ENCODE results near the gene ABT1.

Gene ABT1

DNA sequence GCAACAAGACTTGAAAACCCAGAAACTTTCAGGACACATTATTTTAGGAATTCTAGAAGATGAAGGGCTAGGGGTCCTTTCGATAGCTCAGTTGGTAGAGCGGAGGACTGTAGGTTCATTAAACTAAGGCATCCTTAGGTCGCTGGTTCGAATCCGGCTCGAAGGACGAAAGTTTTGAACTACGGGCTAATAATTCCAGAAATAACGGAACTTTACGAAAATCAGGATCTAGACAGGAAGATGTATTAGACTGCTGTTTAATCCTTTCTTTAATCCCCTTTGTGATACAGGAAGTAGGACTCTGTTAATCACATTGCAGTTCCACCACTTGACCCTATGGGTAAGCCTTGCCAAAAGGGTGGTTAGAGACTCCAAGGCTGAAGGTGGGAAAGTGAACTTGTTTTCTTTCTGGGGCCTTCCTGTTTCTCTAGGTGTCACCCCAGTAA, 21.2 kb upstream of the ABT1 start:
- no peak for DNase-seq

- no peak for DNase-seq
Observed at GRCh38 chr6:26576407-26576843, 20.3 kb upstream of the ABT1 start.

DNA sequence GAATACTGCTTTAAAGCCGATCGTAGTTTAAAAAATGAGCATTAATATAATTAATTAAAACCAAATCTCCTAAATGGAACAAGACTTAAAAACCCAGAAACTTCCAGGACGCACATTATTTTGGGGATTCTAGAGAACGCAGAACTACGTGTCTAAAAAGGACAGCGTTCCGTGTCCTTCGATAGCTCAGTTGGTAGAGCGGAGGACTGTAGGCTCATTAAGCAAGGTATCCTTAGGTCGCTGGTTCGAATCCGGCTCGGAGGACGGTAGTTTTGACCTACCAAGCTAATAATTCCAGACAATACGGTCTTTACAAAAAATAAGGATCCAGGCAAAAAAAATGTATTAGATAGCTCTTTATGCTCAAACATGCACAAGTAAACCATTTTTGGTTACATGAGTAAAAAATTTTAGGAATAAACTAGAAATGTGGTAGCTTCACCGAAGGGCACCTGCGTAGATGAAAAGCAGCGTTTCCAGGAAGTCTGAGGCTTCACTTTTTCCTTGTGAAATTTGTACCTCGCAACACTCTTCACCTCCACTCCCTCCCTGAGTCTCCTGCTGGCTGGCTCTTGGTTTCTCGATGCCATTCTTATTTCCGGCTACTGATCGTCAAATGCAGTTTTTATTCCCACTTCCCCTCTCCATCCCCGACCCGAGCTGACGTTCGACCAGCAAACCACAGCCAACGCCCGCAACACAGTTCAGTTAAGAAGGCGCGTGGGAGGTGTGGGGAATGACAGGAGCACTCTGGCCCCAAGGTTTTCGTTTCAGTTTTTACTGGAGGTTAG, 19.6 kb upstream of the ABT1 start:
- peak; percentile 45 for DNase-seq

DNA sequence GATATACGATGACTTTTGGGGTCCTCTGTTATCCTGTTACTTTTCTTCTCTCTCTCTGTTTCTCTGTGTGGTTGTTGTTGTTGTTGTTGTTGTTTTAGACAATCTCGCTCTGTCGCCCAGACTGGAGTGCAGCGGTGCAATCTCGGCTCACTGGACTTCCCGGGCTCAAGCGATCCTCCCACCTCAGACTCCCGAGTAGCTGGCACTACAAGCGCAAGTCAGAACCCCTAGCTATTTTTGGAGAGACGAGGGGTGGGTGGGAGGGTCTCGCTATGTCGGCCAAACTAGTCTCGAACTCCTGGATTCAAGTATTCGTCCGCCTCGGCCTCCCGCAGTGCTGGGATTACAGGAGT, 19.1 kb upstream of the ABT1 start:
- no peak for DNase-seq

DNA sequence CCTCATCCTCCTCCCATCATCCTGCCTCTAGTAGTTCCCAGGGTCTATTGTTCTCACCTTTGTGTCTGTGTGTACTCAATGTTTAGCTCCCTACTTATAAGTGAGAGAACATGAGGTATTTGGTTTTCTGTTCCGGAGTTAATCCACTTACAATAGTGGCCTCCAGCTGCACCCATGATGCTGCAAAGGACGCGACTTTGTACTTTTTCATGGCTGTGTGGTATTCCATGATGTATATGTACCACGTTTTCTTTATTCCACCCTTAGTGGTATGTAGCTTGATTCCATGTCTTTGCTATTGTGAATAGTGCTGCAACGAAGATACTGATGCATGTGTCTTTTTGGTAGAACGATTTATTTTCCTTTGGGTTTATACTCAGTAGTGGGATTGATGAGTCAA, 18.5 kb upstream of the ABT1 start:
- no peak for DNase-seq

DNA sequence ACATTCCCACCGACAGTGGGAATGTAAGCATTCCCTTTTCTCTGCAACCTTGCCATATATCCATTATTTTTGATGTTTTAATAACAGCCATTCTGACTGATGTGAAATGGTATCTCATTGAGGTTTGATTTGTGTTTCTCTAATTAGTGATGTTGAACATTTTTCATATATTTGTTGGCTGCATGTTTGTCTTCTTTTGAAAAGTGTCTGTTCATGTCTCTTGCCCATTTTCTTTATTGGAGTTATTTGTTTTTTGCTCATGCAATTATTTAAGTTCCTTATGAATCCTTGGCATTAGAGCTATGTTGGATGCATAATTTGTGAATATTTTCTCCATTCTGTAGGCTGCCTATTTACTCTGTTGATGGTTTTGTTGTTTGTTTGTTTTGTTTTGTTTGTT, 18.0 kb upstream of the ABT1 start:
- DNase-seq: no peak

DNA sequence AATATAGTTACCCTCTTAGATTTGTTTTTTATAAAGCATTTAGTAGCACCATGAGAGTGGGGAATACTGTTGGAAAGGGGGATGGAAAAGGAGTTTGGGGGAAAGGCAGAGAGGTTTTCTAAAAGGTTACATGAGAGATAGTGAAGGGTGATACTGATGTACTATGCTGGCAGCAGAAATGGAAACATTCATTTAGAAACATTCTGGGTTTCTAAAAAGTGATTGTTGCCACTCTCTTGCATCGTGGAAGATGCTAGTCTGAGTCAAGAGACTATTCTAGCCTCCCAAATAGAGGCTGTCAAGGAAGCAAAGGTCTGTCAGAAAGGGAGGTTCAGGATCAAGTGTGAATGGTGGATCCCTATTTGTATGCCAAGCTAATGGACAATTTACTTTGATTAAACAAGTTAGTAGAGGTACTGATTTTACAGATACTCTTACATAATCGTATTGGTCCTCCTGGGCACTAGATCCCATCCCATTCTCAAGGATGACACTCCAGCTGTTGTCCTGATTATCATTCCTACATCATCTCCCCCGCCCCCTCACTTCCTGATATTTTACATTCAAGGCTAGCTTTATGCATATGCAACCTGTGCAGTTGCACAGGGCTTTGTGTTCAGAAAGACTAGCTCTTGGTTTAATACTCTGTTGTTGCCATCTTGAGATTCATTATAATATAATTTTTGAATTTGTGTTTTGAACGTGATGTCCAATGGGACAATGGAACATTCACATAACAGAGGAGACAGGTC, 15.4 kb upstream of the ABT1 start:
- no peak for DNase-seq

GRCh38 chr6:26588965-26589364, 7.8 kb upstream of the ABT1 start:
- no peak for DNase-seq

- no peak for DNase-seq
Observed at GRCh38 chr6:26592649-26593048, 4.1 kb upstream of the ABT1 start.

DNA sequence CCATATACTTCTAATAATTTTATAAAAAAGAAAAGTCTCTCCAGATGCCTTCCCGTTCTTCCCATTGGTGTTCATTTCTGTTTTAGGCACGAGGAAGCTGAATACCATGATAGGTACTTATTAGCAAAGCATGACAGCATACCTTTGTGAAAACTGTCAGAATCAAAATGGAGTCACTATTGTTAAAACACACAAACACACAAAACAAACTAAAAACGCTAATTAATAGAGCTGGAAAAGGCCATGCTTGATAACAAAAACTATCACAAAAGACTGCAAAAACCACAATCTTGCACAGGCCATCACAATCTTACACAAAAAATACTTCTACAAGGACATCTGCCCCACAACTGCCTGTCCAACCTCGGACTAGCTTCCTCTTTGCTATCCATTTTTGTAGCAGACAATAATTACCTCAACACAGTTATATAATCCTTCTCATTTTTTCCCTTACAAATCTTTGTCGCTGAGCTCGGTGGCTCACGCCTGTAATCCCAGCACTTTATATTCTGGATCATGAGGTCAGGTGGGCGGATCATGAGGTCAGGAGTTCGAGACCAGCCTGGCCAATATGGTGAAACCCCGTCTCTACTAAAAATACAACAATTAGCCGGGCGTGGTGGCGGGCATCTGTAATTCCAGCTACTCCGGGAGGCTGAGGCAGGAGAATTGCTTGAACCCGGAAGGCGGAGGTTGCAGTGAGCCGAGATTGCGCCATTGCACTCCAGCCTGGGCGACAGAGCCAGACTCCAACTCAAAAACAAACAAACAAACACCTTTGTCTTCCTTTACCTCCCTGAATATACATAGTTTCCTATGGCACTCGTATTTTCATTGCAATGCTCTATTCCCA, 3.2 kb upstream of the ABT1 start:
- DNase-seq: no peak

- no peak for DNase-seq
Observed at GRCh38 chr6:26594131-26594498, 2.6 kb upstream of the ABT1 start.

DNA sequence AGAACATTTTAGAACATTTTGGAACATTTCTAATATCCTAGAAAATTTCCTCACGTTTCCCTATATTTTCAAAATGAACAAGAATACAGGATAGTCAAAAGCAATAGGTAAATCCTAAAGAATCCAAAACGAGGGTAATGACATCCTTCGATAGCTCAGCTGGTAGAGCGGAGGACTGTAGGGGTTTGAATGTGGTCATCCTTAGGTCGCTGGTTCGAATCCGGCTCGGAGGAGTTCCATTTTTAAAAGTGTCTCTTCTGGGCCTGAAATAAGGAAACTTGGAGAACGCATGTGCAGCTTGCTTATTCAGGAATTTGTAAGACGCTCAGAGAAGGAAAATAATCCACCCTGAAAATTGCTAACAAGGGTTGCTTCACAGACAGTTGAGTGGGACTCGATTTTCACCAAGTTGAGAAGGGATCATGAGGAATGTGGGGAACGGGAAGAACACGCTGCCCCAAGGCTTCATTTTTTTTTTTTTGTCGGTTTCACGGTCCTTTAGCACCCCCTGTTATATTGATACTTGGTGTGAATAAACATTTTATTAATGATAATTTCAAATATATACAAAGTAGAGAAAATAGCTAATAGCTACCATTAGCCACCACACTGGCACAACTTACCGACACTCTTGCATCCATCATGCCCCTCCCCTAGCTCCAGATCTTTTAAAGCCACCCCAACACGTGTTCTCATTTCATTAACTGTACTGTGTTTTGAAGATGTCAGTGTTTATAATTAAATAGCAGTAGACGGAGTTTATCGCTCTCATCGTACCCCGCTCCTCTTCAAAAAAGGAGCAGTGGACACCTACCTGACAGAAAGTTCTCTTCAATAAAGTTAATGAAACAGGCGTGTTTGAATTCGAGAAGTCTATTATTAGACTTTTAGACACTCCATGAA, 1.8 kb upstream of the ABT1 start:
- DNase-seq: no peak

DNA sequence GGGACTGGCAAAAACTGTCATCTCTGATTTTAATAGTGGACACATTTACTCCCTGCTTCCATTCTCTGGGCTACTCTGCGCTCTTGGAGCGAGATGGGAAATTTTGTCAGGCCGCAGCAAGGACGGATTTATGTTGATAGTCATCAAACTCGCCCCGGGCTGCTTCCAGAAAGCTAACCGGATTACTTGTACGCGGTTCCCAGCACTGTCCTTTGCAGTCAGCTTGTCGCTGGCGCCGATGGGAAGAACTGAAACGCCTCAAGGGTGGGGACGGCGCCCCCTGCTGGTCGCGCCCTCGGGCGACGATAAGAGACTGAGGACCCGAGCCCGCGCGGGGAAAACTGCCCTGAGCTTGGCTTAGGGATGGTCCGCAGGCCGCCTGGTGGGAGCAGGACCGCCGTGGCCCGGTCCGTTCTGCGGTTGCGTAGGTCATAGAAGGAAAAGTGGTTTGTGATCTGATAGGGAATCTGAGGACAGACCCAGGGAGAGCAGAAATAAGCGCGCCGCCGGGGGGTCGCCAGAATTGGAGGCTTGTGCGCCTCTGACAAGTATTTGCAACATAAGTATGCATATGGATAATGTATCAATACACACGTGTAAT, 984 bp upstream of the ABT1 start:
- DNase-seq: peak; percentile 80

GRCh38 chr6:26597389-26597766, 625 bp downstream of the ABT1 start:
- DNase-seq: no peak

DNA sequence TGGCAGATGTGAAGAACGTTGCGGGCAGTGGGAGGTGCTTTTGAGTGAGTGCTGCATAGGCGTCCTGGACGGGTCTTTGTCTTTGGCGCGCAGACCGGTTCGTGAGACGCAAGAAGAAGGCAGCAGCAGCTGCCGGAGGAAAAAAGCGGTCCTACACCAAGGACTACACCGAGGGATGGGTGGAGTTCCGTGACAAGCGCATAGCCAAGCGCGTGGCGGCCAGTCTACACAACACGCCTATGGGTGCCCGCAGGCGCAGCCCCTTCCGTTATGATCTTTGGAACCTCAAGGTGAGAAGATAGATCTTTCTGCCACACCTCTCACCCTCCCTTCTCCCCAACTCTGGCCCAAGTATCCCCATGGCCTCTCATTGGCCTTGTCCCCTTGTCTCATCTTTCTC, 1.1 kb downstream of the ABT1 start:
- no peak for DNase-seq

GRCh38 chr6:26598267-26598666, 1.5 kb downstream of the ABT1 start:
- no peak for DNase-seq

GRCh38 chr6:26599134-26599533, 2.4 kb downstream of the ABT1 start:
- no peak for DNase-seq

GRCh38 chr6:26599591-26599990, 2.8 kb downstream of the ABT1 start:
- DNase-seq: no peak

- no peak for DNase-seq
Observed at GRCh38 chr6:26600759-26601158, 4.0 kb downstream of the ABT1 start.

DNA sequence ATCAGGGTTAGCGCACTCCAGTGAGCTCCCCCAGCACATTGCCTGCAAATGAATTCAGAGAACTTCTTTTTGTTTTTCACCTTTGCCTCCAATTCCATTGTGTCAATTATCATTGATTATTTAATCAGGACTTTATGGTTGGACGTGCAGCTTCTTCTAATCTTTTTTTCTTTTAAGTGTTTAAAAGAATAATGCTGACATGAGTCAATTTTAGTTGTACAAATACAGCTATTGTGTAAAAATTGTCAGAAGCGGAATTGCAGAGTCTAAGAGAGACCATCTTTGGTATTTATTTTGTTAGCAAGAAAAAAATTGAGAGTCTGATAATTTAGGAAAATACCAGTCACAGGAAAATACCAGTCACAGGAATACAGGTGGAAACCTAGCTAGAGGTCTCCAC, 5.5 kb downstream of the ABT1 start:
- no peak for DNase-seq

DNA sequence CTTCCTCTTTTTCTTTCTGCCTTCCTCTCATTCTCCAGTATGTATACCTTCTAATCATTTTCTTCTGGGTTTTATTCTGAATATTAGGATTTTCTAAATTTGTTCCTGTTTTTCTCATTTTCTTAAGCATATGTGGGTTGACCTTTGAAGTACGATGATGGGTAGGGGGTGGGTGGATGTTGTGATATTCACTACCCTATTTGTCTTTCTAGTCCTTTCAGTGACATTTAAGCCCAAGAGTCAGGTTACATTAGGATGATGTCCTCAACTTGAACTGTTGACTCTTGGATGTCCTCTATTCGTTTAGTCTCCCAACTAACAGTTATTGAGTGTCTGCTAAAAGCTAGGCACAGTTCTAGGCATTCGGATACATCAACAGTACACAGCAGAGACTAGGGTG, 7.3 kb downstream of the ABT1 start:
- no peak for DNase-seq

DNA sequence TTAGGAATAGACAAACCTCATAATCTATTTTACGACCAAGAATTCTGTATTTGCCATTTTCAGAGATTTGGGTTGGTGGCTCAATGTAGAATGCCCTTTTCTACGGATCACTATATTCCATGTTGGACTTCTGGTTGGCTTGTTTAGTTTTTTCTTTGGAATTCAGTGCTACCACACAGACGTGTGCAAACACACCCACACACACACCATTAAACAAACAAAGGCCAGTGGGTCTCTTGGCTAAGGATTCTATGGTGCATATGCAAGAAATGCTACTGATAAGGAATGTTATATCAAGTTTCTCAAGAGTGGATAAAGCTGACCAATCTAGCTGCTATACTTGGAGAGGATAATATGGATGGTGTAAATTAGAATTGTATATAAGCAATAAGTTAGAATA, 8.0 kb downstream of the ABT1 start:
- DNase-seq: no peak

All from effector CD4-positive, alpha-beta T cell (primary cell).